ENCODE results near the gene NDUFB4.
"Not testable (repeated sequence)": the region's sequence is repeated elsewhere in the genome, so short reads cannot be mapped to it uniquely, and the experiment has no call there.

DNA sequence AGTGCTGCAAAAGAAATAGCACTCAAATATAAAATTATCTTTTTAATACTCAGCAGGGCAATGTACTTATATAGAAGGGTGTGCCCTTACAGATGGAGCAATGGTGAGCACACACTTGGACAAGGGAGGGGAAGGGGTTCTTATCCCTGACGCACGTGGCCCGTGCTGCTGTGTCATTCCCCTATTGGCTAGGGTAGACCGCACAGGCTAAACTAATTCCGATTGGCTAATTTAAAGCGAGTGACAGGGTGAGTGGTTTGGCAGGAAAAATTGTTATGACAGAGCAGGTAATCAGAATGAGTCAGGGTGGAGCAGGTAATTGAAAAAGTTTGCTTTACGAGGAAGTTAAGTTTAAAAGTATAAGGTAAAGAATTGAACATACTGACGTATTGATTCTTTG is 20.6 kb downstream of the NDUFB4 start:
- TF ChIP-seq EZH2 (IDR thresholded peaks at IDR 0.05; ENCODE audit: insufficient read depth, poor library complexity, severe bottlenecking); EZH2phosphoT487 (IDR thresholded peaks at IDR 0.05; ENCODE audit: insufficient read depth, low read depth): not testable (repeated sequence)

Data from GM23248 (cell line).